SHP77 (cell line): ENCODE data around the gene DNAJC12.
"Not testable (repeated sequence)": the region's sequence is repeated elsewhere in the genome, so short reads cannot be mapped to it uniquely, and the experiment has no call there.

Source experiments
- DNase-seq, 2 experiments: peaks; one replicate each; lab custom pipeline; 2025; lab: John Stamatoyannopoulos, UW

Gene DNAJC12

GRCh38 chr10:67792653-67793052, 45.3 kb downstream of the DNAJC12 start:
- no peak for DNase-seq

GRCh38 chr10:67790534-67791408, 47.2 kb downstream of the DNAJC12 start:
- no peak for DNase-seq

- no peak for DNase-seq
These were observed 48.2 kb downstream of the DNAJC12 start for GRCh38 chr10:67789769-67790168.

GRCh38 chr10:67788028-67788886, 49.7 kb downstream of the DNAJC12 start:
- DNase-seq, result no peak

GRCh38 chr10:67785098-67785497, 52.9 kb downstream of the DNAJC12 start:
- no peak for DNase-seq

GRCh38 chr10:67784474-67784873, 53.5 kb downstream of the DNAJC12 start:
- no peak for DNase-seq

GRCh38 chr10:67783606-67784294, 54.2 kb downstream of the DNAJC12 start:
- DNase-seq, result no peak

GRCh38 chr10:67782530-67782929, 55.5 kb downstream of the DNAJC12 start:
- no peak for DNase-seq

- no peak for DNase-seq
These were observed 57.0 kb downstream of the DNAJC12 start for GRCh38 chr10:67780759-67781538.

GRCh38 chr10:67780204-67780621, 57.8 kb downstream of the DNAJC12 start:
- DNase-seq, result not testable (repeated sequence)

GRCh38 chr10:67779465-67780203, 58.4 kb downstream of the DNAJC12 start:
- peak in 1 of 2 experiments; percentile 32 for DNase-seq

- DNase-seq, result no peak
These were observed 61.6 kb downstream of the DNAJC12 start for GRCh38 chr10:67776371-67776770.

- no peak for DNase-seq
These were observed 62.7 kb downstream of the DNAJC12 start for GRCh38 chr10:67775279-67775678.

GRCh38 chr10:67772894-67773511, 65.0 kb downstream of the DNAJC12 start:
- DNase-seq, result no peak

GRCh38 chr10:67772151-67772550, 65.8 kb downstream of the DNAJC12 start:
- no peak for DNase-seq

GRCh38 chr10:67771200-67771599, 66.8 kb downstream of the DNAJC12 start:
- no peak for DNase-seq

- DNase-seq, result no peak
These were observed 67.5 kb downstream of the DNAJC12 start for GRCh38 chr10:67770537-67770936.

- no peak for DNase-seq
These were observed 70.7 kb downstream of the DNAJC12 start for GRCh38 chr10:67767244-67767643.

- DNase-seq, result peak; percentile 57 to 67
These were observed 73.8 kb downstream of the DNAJC12 start for GRCh38 chr10:67764012-67764822.
